Fibroblast of skin of right quadriceps (primary cell): ENCODE data around the gene HLA-G.
A peak's percentile ranks its signal among the peaks of the same experiment; 100 is the strongest.
"Not testable (repeated sequence)": the region's sequence is repeated elsewhere in the genome, so short reads cannot be mapped to it uniquely, and the experiment has no call there.

Experiments
- DNase-seq: peaks from one replicate; pipeline ENCODE4 v3.0.0-alpha.2; 2013

The HLA-G gene

GRCh38 chr6:29827579-29828470 is at the start of gene HLA-G:
Gene HLA-G, plus strand, starts transcription at chr6:29827825. Its CDS starts 20 bp downstream, at chr6:29827845.
- DNase-seq: no peak

- DNase-seq: not testable (repeated sequence)
Observed at GRCh38 chr6:29780019-29780698, 47.5 kb upstream of the HLA-G start.

- DNase-seq: no peak
Observed at GRCh38 chr6:29789176-29789575, 38.4 kb upstream of the HLA-G start.

GRCh38 chr6:29790626-29791025 is 37.0 kb upstream of the HLA-G start:
- DNase-seq: no peak

- DNase-seq: no peak
Observed at GRCh38 chr6:29791162-29791561, 36.5 kb upstream of the HLA-G start.

- no peak for DNase-seq
Observed at GRCh38 chr6:29791786-29792122, 35.9 kb upstream of the HLA-G start.

GRCh38 chr6:29792123-29793035 is 35.2 kb upstream of the HLA-G start:
- no peak for DNase-seq

- no peak for DNase-seq
Observed at GRCh38 chr6:29793036-29793356, 34.6 kb upstream of the HLA-G start.

- DNase-seq: no peak
Observed at GRCh38 chr6:29793796-29794195, 33.8 kb upstream of the HLA-G start.

- no peak for DNase-seq
Observed at GRCh38 chr6:29796026-29796425, 31.6 kb upstream of the HLA-G start.

GRCh38 chr6:29797135-29797534 is 30.5 kb upstream of the HLA-G start:
- peak; percentile 80 for DNase-seq

GRCh38 chr6:29797966-29798365 is 29.7 kb upstream of the HLA-G start:
- DNase-seq: no peak

GRCh38 chr6:29800254-29800653 is 27.4 kb upstream of the HLA-G start:
- DNase-seq: no peak

- no peak for DNase-seq
Observed at GRCh38 chr6:29806387-29806786, 21.2 kb upstream of the HLA-G start.

- no peak for DNase-seq
Observed at GRCh38 chr6:29809249-29809648, 18.4 kb upstream of the HLA-G start.

GRCh38 chr6:29810371-29810770 is 17.3 kb upstream of the HLA-G start:
- DNase-seq: no peak

GRCh38 chr6:29811377-29811776 is 16.2 kb upstream of the HLA-G start:
- DNase-seq: no peak

- no peak for DNase-seq
Observed at GRCh38 chr6:29813066-29813465, 14.6 kb upstream of the HLA-G start.

- no peak for DNase-seq
Observed at GRCh38 chr6:29813809-29814208, 13.8 kb upstream of the HLA-G start.

- no peak for DNase-seq
Observed at GRCh38 chr6:29814379-29815117, 13.1 kb upstream of the HLA-G start.

GRCh38 chr6:29815118-29815750 is 12.4 kb upstream of the HLA-G start:
- DNase-seq: no peak

GRCh38 chr6:29816030-29816429 is 11.6 kb upstream of the HLA-G start:
- no peak for DNase-seq
